ENCODE data around the gene PFKM.
"Not testable (repeated sequence)": the region's sequence is repeated elsewhere in the genome, so short reads cannot be mapped to it uniquely, and the experiment has no call there.

Gene PFKM

GRCh38 chr12:48110691-48111311, 8.4 kb upstream of the PFKM start:
- H3K27ac ChIP-seq = no peak overlapping the region
- TF ChIP-seq, protein P1, sequence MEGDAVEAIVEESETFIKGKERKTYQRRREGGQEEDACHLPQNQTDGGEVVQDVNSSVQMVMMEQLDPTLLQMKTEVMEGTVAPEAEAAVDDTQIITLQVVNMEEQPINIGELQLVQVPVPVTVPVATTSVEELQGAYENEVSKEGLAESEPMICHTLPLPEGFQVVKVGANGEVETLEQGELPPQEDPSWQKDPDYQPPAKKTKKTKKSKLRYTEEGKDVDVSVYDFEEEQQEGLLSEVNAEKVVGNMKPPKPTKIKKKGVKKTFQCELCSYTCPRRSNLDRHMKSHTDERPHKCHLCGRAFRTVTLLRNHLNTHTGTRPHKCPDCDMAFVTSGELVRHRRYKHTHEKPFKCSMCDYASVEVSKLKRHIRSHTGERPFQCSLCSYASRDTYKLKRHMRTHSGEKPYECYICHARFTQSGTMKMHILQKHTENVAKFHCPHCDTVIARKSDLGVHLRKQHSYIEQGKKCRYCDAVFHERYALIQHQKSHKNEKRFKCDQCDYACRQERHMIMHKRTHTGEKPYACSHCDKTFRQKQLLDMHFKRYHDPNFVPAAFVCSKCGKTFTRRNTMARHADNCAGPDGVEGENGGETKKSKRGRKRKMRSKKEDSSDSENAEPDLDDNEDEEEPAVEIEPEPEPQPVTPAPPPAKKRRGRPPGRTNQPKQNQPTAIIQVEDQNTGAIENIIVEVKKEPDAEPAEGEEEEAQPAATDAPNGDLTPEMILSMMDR (conservative IDR thresholded peaks at IDR 0.05) = no peak
- no peak for TF ChIP-seq ZFX (IDR thresholded peaks at IDR 0.05)

GRCh38 chr12:48111312-48111693, 7.9 kb upstream of the PFKM start:
- not testable (repeated sequence) for H3K27ac ChIP-seq

DNA sequence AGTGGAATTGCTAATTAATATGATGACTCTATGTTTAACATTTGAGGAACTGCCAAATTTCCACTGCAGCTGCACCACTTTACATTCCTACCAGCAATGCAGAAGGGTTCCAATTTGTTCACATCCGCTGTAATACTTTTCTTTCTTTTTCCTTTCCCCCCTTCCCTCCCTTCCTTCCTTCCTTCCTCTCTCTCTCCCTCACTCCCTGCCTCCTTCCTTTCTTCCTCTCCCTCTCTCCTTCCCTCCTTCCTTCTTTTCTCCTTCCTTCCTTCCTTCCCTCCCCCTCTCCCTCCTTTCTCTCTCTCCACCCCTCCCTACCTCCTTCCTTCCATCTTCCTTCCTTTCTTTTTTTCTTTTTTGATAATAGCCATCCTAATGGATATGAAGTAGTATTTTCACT, 3.2 kb upstream of the PFKM start:
- no peak overlapping the region for H3K27ac ChIP-seq
- TF ChIP-seq, protein P1 (conservative IDR thresholded peaks at IDR 0.05) = no peak
- no peak for TF ChIP-seq ZFX (IDR thresholded peaks at IDR 0.05)

DNA sequence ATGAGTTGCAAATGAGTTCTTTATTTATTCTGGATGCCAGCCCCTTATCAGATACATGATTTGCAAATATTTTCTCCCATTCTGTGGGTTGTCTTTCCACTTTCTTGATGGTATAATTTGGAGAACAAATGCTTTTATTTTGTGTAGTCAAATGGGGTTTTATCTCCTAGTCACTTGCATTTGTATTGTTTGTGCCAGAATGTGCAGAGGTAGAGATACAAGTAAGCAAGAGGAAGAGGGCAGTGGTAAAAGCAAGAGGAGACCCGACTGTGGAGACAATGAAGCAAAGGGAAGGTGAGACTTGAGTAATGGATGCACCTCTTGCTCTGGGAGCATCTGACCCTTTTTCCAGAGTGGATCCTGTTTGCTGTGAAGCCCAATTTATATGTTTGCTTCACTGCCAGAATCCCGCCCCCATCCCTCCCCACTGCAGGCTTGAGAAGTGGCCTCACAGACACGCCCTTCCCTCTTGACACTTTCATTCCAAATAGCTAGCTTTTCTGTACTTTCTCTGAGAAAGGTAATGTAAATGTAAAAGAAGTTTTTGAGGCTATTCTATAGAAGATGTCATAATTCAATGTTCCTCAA, 786 bp upstream of the PFKM start:
- H3K27ac ChIP-seq = peak overlapping the region; percentile 77; the same call in 1 of the 2 replicates
- TF ChIP-seq, protein P1 (conservative IDR thresholded peaks at IDR 0.05) = no peak
- no peak for TF ChIP-seq ZFX (IDR thresholded peaks at IDR 0.05)

DNA sequence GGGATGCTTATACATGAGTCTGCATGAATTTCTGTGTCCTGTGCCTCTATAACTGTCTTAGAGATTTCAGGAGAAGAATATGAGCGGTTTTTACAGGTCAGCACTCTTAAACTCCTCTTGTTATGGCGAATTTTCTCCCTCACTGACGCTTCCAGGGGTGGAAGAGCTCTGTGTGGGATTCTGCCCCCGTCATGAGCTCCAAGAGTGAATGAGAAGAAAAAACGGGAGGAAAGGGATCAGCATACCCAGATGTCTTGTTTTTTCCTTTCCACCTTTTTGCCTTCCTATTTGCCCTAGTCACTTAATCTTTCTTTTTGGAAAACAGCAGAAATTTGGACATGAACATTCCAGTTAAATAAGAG, 651 bp downstream of the PFKM start:
- peak overlapping the region; percentile 77 for H3K27ac ChIP-seq
- TF ChIP-seq, protein P1 (conservative IDR thresholded peaks at IDR 0.05) = no peak
- TF ChIP-seq ZFX (IDR thresholded peaks at IDR 0.05) = no peak

- TF ChIP-seq, protein P1 (conservative IDR thresholded peaks at IDR 0.05) = no peak
- TF ChIP-seq ZFX (IDR thresholded peaks at IDR 0.05) = no peak
- H3K27ac ChIP-seq = no peak overlapping the region
Measured at GRCh38 chr12:48121522-48121921, 2.4 kb downstream of the PFKM start.

DNA sequence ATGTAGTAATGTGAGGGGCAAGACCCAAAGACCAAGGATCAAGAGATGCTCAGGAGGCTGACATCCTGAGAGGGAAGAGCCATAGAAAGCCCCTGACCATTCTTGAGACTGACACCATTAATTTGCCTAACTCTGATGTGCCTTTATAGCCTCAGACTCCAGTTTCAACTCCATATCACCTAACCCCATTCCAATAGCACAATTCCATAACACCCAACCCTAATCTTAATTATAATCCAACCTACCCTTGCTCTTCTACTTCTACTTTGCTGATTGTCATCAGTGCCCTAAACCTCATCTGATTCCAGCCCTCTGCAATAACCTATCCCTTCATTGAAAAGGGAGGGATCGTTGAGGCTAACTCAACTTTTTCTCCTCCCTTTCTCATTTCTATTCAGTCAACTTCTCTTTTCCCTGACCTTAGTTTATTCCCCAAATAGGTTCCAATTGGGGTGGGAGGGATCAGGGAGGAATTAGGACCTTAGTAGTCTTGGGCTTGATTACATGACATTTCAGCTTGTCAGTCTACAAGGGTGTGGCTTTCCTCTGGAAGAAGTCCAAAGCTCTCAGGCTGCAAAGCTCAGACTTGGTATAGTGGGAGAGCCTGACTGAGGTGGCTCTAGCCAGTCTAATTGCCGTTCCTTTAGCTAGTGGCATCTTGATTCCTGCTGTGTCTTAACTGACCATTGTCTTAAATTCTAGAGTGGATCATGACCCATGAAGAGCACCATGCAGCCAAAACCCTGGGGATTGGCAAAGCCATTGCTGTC, 3.1 kb downstream of the PFKM start:
- no peak overlapping the region for H3K27ac ChIP-seq
- TF ChIP-seq, protein P1 (conservative IDR thresholded peaks at IDR 0.05) = no peak
- no peak for TF ChIP-seq ZFX (IDR thresholded peaks at IDR 0.05)
